GM19035 (cell line): ENCODE measurements around the gene MCEE.
"Not testable (repeated sequence)": the region's sequence is repeated elsewhere in the genome, so short reads cannot be mapped to it uniquely, and the experiment has no call there.

Experiments
- ATAC-seq: cut with Tn5 transposase; IDR thresholded peaks from one replicate; pipeline ENCODE4 v1.9.1; 2021; ENCODE audit not compliant: unreplicated experiment

The MCEE gene

DNA sequence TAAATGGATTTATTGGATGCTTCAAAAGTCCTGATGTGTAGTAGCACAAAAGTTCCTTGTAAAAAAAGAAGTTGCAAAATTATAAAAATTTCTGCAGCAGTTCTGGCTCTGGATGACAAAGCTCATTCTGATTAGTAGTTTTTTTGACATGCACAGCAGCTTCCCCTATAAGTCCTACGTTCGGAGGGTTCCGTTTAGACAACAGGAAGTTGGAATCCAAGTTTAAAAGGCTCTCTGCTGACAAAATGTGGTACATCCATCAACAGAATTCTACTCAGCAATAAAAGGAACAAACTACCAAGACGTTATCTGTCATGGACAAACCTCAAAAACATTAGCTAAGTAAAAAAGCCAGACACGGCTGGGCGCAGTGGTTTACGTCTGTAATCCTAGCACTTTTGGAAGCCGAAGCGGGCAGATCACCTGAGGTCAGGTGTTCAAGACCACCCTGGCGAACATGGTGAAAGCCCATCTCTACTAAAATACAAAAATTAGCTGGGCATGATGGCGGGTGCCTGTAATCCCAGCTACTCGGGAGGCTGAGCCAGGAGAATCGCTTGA lies 46.2 kb downstream of the MCEE start:
- ATAC-seq, result not testable (repeated sequence)

DNA sequence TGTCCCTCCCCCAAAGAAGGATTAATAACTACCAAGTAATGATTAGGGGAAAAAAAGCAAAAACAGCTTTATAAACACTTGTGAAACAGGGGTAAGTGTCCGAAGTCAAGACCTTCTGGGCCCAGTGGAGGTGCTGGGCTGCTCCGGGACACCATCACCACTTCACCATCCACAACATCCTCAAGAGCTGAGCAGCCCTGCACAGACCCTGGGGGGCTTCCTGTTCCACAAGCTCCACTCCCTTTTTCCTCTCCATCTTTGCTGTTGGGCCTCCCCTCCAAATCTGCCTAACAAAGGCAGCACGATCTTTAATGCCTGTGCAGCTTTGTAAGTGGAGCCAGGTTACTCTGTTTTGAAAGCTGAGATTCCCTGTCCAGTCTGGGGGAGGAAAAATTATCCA lies 46.7 kb downstream of the MCEE start:
- not testable (repeated sequence) for ATAC-seq

DNA sequence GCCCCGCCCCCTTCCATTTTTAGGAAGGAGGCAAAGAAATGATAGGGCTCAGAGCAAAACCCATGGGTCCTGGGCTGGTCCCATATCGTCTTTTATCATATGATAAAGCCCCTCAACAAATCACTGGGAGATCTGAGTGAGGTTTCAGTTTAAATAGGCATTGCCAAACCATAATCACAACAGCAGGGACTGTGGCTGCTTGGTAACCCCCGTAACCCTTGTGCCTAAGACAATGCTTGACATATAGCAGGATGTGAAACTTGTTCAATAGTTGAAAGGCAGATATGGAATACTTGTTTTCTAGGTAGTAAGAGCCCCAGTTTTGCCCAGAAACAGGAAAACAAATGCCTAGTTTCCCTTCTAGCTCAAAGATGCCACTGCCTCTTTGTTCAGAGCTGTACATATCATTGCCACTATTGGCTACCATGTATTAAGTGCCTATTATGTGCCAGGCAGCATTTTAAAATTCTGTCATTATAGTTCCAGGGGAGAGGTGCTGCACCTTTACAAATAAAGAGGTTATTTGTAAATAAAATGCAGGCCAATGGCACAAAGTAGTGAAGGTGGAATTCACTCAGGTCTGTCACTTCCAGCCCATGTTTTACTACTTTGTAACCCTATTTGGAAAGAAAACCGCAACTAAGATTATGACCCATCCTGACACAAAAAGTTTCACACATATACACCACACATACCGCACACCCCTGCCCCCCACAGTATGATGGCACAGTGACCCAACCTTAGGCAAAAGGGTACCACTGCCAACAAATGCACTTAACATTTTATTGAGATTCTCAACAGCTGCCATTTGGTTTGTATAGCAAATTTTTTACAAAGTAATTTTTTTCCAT lies 47.4 kb downstream of the MCEE start:
- ATAC-seq, result no peak

DNA sequence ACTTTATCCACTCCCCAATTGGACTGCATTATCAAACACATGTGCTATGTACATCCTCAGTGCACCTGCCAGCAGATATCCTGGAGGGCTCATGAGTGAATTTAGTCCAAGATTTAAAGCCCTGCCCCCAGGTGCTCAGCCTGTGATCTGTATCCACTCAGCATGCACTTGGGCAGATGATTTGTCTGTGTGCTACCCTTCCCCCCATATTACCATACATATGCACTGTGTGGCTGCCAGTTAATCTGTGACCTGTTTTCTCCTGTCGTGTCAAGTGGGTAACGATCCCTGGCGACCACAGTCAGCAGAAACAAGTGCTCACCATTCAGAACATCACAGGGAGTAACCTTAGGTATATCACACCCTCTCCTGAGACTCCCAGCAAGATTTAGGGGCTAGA lies 51.4 kb downstream of the MCEE start:
- no peak for ATAC-seq

DNA sequence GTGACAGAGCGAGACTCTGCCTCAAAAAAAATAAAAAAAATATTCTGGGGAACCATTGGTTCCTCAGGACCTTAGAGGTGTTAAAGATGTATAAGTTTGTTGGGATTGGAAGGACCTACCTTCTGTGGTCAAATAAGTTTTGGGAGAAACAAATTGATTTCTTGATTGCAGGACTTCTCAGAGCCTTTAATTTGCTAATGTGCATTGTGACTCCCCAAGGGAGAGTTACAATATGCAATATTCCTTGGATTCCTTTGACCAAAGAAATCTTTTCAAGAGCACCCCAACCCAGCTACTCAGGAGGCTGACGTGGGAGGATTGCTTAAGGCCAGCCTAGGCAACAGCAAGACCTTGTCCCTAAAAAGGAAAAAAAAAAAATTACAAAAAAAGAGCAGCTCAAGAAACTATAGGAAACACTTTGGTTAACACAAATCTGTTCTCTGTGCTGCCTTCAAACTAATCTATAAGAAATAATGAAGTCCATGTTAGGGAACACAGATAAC lies 55.1 kb downstream of the MCEE start:
- no peak for ATAC-seq

DNA sequence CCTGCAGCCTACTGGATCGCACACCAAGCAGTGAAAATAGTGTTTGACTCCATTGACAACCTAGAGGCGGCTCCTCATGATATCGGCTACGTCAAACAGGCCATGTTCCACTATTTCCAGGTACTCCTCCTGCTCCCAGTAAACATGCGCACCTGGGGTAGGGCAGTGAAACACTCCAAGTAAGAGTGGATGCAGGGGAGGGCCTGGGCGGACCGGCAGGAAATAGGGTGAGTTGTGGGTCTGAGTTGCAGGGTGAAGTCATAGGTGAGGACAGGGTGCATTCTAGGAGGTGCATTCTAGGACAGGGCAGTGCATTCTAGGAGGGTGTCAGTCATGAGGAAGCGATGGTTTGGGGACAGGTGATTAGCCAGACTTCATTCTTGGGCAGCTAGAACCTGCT lies 56.6 kb downstream of the MCEE start:
- no peak for ATAC-seq

DNA sequence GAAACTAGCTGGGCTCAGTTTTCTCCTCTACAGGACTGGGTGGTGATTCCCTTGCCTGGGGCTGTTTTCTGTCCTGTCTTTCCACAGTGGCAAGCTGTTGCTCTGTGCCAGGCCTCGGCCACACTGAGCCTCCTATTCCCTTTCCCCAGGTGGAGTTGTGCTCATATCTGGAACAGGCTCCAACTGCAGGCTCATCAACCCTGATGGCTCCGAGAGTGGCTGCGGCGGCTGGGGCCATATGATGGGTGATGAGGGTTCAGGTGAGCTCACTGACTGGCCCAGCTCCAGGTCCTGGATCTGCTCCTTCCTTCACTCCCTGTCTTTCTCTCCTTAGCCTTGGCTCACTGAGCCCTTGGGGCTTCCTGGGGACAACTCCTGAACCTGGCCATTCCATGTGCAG lies 57.5 kb downstream of the MCEE start:
- no peak for ATAC-seq

DNA sequence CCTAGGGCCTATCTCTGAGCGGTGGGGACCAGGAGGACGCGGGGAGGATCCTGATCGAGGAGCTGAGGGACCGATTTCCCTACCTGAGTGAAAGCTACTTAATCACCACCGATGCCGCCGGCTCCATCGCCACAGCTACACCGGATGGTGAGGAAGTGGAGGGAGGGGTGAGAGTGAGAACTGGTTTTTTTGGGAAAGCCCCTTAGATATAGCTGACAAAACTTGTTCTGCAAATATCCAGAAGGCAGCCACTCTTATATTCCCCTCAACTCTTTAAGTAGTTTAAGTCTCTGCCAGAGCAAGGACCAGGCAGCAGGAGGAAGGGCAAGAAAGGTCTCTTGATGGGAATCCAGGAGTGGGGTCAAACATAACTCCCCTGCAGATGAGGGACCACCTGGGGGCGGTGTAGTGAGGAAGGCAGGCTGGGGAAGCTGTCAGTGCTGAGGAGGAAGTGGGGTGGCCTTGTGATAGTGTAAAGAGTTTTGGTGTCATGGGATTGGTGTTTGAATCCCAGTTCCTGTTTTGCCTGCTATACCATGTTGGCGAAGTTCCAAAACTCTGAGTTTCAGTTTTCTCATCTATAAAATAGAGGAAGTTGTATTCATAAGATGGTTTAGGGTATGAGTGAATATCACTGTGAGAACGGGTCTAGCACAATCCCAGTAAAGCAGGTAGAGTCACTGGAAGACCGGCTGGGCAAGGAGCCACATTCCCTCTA lies 58.2 kb downstream of the MCEE start:
- ATAC-seq, result peak; percentile 20

DNA sequence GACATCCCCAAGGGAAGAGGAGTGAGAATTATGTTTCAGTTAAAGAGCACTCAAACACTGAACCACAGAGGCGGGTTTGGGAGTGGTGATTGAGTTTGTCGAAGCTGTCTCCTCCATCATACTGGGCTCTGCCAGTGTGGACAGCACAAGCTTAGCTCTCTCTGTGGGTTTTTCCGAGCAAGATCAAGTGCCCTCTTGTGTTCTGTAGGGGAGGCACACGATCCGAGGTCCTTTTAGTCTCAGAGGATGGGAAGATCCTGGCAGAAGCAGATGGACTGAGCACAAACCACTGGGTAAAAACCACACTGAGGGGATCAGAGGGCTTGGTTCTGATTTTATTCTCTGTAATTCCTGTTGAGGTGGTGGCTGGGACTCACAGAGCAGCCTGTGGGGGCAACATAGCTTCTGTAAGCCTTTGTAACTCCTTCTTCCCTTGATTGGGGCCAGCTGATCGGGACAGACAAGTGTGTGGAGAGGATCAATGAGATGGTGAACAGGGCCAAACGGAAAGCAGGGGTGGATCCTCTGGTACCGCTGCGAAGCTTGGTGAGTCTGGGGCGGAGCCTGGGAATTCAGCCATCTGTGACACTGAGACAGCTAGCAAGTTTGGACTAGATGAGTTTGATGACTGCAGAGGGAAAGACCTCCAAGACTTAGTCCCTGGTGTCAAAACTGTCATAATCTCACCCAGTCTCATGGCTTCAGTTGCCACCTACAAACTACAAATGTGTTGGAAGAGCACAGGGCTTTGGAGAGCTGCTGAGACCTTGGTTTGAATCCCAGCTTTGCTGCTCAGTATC lies 59.5 kb downstream of the MCEE start:
- ATAC-seq, result no peak

DNA sequence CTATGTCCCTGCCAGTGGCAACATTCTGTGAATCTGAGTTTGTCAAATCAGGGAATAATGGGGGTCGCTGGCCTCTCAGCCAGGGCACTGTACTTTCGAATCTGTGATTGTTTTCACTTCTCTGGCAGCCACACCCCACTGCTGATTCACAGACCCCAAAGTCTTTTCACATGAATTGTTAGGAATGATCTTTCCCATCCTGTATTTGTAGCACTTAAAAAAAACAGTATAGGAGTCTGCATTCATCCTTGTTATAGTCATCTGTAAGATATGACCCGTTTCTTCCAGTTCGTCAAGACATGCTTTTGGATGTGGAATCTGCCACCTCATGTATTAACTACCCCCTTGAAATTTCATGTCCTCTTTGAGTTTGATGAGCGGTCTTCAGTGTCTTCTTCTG lies 60.7 kb downstream of the MCEE start:
- no peak for ATAC-seq

DNA sequence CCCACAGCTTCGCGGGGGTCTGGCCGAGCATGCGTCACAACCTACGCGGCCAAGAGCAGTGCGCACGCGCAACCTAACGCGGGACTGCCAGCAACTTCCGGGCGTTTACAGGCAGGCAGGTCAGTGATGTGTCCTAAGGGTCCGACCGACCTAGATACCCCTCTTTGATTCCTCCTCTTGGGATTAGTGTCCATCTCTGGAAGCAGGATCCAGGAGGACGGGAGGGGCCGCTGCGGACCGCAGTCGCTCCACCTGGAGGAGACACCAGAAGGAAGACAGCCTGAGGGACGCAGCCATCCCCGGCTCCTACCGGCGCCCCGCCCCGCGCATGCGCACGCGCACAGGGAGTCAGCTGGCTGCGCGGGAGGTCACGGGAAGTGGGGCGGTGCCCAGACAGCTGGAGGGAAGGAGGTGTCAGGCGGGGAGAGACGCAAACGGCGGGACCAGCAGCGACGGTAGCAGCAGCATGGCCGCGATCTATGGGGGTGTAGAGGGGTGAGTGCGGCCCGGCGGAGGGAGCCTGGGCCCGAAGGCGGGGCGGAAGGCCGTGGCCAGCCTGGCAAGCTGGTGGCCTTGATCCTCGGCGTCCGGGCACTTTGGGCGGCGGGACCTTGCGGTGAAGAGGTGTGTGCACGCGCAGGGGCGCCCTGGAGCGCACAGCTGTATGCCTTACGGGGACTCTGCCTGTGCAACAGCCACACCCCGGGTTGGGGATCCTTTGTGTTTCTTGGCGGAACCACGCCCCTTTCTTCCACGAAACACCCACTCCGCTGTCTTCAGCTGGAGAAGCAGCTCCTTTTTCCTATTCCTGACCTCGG lies 61.6 kb downstream of the MCEE start, which contains the start of gene NAGK:
TSS of gene NAGK (plus strand) at position 431 of the 818 bp plus-strand sequence. CDS start at position 467, 36 bp downstream.
- peak; percentile 71 for ATAC-seq

DNA sequence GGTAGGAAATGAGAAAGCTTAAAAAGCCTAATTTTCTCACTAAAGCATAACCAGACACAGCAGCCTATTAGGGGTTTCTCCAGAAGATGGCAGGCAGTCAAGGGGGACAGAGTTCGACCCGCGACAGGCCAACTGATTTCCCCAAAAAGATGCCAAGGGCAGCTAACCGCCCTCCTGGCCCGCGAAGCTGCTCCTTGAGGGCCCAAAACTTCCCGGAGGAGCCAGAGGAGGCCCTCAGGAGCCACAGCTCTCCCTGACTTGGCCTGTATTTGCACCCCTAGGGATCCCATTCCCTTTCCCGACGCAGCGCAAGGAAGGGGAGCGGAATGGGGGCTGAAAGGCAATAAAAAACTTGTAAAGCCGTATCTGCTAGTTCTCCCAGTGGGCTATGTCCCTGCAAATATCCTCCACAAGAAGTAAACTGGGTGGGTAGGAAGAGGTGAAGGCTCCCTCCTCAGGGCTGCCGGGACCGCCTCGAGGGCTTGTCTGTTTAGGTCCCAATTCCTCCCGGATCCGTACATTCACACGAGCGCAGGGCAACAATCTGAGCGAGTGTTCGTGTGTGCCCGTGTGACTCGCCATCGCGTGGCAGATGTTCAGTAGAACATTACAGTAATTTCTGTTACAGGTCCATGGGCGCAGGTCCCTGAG lies 62.3 kb downstream of the MCEE start:
- no peak for ATAC-seq

DNA sequence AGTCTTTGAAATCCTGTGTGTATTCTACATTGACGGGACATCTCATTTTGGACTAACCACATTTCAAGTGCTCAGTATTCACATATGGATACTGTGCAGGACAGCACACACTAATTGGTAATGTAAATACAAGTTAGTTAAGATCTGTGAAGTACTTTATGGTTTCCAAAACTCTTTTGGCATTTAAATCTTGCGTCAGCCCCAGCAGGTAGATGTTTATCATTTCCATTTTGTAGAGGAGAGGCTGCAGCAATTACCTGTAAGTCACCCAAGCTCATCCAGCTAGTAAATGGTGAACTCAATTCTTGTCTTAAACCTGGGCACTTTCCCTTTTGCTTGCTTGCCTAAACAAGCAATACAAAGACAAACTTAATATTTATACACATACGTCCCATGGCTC lies 63.2 kb downstream of the MCEE start:
- no peak for ATAC-seq

DNA sequence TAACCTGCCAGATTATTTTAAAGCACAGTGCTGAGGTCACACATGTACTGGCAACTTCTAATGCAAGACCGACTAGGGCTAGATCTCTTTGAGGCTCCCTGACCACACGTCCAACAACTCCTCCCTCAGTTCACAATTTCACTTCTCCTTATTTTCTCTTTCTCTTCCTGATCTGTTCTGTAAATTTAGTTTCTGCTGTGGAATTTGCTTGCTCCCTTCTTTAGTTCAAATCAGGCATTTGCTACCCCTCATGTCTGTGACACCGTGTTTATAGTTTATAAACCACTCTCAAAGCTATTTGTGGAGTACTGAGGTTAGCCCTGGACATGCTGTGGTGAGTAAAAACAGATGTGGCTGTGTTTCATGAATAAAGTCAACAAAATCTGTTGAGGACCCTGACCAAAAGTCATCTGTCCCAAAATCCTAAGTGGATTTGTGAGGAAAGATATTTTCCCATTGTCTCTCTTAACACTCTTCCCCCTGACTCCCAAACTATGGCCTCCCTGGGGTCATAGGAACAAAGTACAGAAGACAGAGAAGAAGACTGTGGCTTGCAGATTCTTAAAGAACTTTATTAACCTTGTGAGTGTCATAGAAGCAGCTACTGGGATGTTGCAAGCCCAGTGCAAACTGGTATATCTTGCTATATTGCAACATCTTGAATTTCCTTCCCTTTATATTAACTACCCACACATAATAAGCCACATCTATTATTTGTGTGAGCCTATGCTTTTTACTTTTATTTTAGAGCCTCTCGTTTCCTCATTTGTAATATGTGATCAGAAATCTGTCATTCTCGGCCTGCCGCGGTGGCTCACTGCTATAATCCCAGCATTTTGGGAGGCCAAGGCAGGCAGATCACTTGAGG lies 65.0 kb downstream of the MCEE start:
- ATAC-seq, result peak; percentile 23

DNA sequence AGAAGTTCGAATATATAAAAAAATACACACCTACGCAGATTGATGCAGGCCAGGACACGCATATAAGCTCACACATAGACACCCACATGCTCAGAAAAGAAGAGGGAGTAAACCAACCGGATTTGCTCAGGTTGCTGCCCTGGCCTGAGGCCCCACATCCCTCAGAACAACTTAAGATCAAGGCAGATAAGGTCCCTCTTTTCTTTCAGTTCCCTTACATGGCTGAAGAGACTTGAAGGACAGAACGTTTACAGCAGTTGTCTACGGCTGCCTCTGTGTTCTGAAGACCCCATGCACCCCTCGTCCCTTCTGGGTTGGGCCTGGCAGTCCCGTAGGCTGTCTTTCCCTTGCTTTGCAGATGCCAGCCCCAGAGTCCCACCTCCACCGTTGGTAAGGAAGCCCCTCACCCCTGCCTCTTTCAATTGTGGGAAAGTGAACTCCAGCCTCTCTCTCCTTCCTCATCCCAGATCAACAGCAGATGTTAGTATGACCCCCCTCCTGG lies 65.9 kb downstream of the MCEE start:
- no peak for ATAC-seq

DNA sequence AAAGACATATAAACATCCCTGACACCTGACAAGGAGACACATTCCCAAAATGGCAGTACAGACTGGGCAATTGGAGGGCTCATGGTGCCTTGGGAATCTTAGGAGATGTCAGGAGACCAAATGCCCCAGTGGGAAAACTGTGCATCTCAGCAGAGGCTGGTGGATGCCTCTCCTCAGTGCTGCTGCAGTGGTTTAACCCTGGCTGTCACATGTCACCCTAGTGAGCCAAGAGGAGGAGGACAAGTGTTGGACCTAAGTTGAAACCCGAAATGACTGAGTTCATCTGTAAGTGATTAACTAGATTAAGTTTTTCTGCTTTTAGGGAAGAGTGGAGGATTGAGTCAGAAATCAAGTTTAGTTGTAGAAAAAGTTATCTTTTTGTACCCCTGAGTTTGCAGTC lies 66.8 kb downstream of the MCEE start:
- ATAC-seq, result no peak

DNA sequence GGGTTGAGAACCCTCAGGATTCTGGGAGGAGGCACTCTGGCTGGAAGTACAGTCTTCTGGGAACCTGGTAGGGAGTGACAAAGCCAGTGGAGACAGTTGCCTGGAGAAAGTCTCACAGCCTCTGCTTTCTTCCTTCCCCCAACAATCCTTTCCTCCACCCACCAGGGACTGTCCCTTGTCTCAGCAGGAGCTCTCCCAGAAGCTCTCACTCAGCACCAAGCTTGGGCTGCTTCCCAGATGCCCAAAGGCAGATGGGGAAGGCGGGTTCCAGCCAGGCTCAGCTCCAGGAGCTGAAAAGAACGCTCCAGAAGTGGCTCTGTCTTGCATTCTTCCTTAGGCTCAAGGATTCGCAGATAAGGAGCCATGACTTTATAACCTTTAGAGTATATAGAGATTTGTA lies 69.2 kb downstream of the MCEE start:
- no peak for ATAC-seq

DNA sequence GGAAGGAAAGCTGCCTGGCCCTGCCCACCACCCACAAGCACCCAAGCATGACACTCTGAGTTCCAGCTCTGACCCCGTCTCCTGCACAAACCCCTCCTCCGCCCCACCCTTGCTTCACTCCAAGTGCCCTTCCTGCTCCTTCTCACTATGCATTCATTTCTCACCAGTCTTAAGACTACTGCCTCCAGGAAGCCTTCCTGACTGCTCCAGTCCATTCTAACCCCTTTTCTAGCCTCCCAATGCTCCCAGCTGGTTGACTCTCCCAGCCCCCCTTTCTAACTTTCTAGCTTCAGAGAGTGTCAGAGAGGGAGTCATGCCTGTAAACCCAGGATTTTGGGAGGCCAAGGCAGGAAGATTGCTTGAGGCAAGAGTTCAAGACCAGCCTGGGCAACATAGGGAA lies 69.8 kb downstream of the MCEE start:
- no peak for ATAC-seq
